Right atrium auricular region (tissue), 2 donors: ENCODE measurements around the gene PHKB. TPM values are rescaled to one million over a fixed set of nuclear protein-coding genes. Genes with fewer than 3 reads are reported as not detected.
"Not testable (repeated sequence)": the region's sequence is repeated elsewhere in the genome, so short reads cannot be mapped to it uniquely, and the experiment has no call there.

ENCODE experiments used
- DNase-seq: peaks from one replicate; pipeline ENCODE4 v3.0.0-alpha.2; 2019; ENCODE audit warnings: low spot score
- H3K27ac ChIP-seq, 2 donors: fragments of 200-600 bp; sonication (generic); 1 replicate in 1 of 2; 2 replicates in 1 of 2; pipeline ENCODE4 v1.5.1; 2016 to 2019
- H3K27me3 ChIP-seq, 2 donors: fragments of 200-600 bp; sonication (generic); one replicate each; pipeline versions ENCODE4 v1.5.1 to v1.6.0; 2017 to 2019
- H3K36me3 ChIP-seq: fragments of 200-600 bp; sonication (generic); one replicate; pipeline ENCODE4 v1.5.1; 2016
- H3K4me1 ChIP-seq, 2 donors: fragments of 200-600 bp; sonication (generic); one replicate each; pipeline versions ENCODE4 v1.5.1 to v1.6.0; 2017 to 2019
- H3K4me3 ChIP-seq, 2 donors: fragments of 200-600 bp; sonication (generic); 1 replicate in 1 of 2; 2 replicates in 1 of 2; pipeline ENCODE4 v1.5.1; 2017 to 2019; ENCODE audit warnings: mild to moderate bottlenecking in 1 of 2, moderate library complexity in 1 of 2
- H3K9me3 ChIP-seq, 2 donors: fragments of 200-600 bp; sonication (generic); one replicate each; pipeline ENCODE4 v1.5.1; 2019
- total RNA-seq, 2 donors: library from RNA; depleted of rRNA; stranded (reverse); fragments of >200 nt; gene quantifications; one replicate each; pipeline ENCODE4 v1.1.0, GENCODE V29; 2016
- TF ChIP-seq, protein P1 (sequence below), 2 donors: fragments of 200-600 bp; sonication (generic); IDR thresholded peaks; one replicate each; pipeline ENCODE4 v1.5.1; 2019; ENCODE audit warnings: antibody characterized with exemption in 2 of 2

The PHKB gene
- total RNA-seq, 2 donors from 2014 or later: 43.4 to 43.7 TPM

- Histone ChIP-seq H3K4me1 (no peaks in the 10 kb centered on the region), H3K4me3 (no peak overlapping the region), H3K27me3 (no peaks in the 10 kb centered on the region), H3K36me3 (peaks cover 28% of the 10 kb centered on the region), H3K27ac (no peak overlapping the region), H3K9me3 (peaks cover 0 to 2% of the 10 kb centered on the region in 2 donors)
- no peak for DNase-seq
- TF ChIP-seq, protein P1, sequence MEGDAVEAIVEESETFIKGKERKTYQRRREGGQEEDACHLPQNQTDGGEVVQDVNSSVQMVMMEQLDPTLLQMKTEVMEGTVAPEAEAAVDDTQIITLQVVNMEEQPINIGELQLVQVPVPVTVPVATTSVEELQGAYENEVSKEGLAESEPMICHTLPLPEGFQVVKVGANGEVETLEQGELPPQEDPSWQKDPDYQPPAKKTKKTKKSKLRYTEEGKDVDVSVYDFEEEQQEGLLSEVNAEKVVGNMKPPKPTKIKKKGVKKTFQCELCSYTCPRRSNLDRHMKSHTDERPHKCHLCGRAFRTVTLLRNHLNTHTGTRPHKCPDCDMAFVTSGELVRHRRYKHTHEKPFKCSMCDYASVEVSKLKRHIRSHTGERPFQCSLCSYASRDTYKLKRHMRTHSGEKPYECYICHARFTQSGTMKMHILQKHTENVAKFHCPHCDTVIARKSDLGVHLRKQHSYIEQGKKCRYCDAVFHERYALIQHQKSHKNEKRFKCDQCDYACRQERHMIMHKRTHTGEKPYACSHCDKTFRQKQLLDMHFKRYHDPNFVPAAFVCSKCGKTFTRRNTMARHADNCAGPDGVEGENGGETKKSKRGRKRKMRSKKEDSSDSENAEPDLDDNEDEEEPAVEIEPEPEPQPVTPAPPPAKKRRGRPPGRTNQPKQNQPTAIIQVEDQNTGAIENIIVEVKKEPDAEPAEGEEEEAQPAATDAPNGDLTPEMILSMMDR (IDR thresholded peaks at IDR 0.05): no peak
These were observed 211.3 kb downstream of the PHKB start for GRCh38 chr16:47672475-47672874.

- TF ChIP-seq, protein P1 (IDR thresholded peaks at IDR 0.05): no peak
- H3K27me3 ChIP-seq: no peaks in the 10 kb centered on the region
- H3K27ac ChIP-seq: no peak overlapping the region
- no peaks in the 10 kb centered on the region for H3K4me1 ChIP-seq
- H3K9me3 ChIP-seq: peaks cover 0 to 5% of the 10 kb centered on the region in 2 donors
- H3K4me3 ChIP-seq: no peak overlapping the region
- DNase-seq: no peak
- H3K36me3 ChIP-seq: peaks cover 25% of the 10 kb centered on the region
These were observed 215.6 kb downstream of the PHKB start for GRCh38 chr16:47676635-47677177.

- DNase-seq, H3K4me1 ChIP-seq, H3K27ac ChIP-seq, H3K27me3 ChIP-seq, H3K9me3 ChIP-seq, H3K4me3 ChIP-seq: not testable (repeated sequence)
- peaks cover 24% of the 10 kb centered on the region for H3K36me3 ChIP-seq
These were observed 220.4 kb downstream of the PHKB start for GRCh38 chr16:47681571-47681970.

DNA sequence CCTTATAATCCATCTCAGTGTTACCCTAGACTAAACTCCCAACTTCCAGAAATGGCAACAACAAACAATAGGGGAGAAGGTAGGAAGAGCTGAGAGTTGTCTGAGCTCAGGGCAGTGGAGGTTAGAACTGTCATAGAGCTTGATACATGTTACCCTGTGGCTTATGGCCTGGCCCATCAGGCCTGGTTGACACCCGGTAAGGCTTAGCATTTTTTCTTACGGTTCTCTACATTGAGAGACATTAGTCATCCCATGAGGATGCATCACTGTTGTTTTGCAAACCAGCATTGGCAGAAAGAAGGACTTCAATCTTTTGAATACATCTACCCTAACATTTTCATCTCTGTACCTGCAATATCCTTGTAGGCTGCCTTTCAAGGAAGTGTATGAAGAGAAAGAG is 226.6 kb downstream of the PHKB start:
- no peak for DNase-seq
- no peak overlapping the region for H3K27ac ChIP-seq
- no peak overlapping the region for H3K4me3 ChIP-seq
- peaks cover 40% of the 10 kb centered on the region for H3K36me3 ChIP-seq
- H3K27me3 ChIP-seq: no peaks in the 10 kb centered on the region
- H3K9me3 ChIP-seq: no peaks in the 10 kb centered on the region
- TF ChIP-seq, protein P1 (IDR thresholded peaks at IDR 0.05): no peak
- H3K4me1 ChIP-seq: no peaks in the 10 kb centered on the region

DNA sequence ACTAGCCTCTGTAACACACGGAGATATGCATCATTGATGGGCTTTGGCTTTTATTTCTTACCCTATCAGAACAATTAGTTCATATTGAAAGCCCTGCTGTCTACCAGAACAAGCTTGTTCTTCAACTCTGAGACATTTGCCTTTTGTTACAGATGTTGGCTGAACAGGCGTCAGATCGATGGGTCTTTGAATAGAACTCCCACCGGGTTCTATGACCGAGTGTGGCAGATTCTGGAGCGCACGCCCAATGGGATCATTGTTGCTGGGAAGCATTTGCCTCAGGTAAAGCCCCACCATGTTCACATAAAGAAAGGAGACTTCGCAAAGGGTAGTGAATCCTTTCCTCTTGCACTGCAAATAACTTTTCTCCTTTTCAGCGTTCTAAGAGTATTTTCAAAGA is 232.1 kb downstream of the PHKB start:
- TF ChIP-seq, protein P1 (IDR thresholded peaks at IDR 0.05): no peak
- H3K4me3 ChIP-seq: no peak overlapping the region
- H3K36me3 ChIP-seq: peaks cover 76% of the 10 kb centered on the region
- H3K27ac ChIP-seq: no peak overlapping the region
- no peaks in the 10 kb centered on the region for H3K4me1 ChIP-seq
- DNase-seq: no peak
- H3K9me3 ChIP-seq: no peaks in the 10 kb centered on the region
- H3K27me3 ChIP-seq: no peaks in the 10 kb centered on the region

DNA sequence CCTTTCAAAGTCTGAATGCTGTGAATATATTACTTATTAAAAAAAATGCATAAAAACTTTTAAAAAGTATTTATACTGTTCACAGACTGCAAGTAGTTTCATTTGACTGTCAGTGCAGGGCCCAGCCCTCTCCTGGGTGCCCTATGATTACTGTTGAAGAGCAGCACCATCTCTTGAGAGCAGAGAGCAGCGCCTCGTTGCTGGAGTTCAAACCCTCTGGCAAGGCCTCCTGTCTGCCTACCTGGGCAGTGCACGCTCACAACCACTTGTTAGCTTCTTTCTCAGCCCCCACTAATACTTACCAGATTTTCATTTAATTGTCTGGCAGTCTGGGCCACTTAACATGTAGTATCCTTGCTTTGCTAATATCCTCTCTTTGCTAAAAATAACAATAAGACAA is 233.4 kb downstream of the PHKB start:
- peaks cover 62% of the 10 kb centered on the region for H3K36me3 ChIP-seq

More for the DNA sequence above, 233.4 kb downstream of the PHKB start:
- TF ChIP-seq, protein P1 (IDR thresholded peaks at IDR 0.05): no peak
- Histone ChIP-seq H3K9me3 (no peaks in the 10 kb centered on the region), H3K4me3 (no peak overlapping the region), H3K4me1 (no peaks in the 10 kb centered on the region), H3K27me3 (no peaks in the 10 kb centered on the region), H3K27ac (no peak overlapping the region)
- DNase-seq: no peak
